CD8-positive, alpha-beta memory T cell (primary cell): Measurements from ENCODE around the gene HOXD10. TPM values are rescaled to one million over a fixed set of nuclear protein-coding genes. Genes with fewer than 3 reads are reported as not detected.

ENCODE experiments used
- CTCF ChIA-PET: fragments of 350-600 bp; sonication (Branson Sonifier 250); formaldehyde crosslinking; loops from one replicate; lab custom pipeline; 2021; ENCODE audit warnings: antibody characterized with exemption; lab: Charles Lee
- POLR2A ChIA-PET: fragments of 350-600 bp; sonication (Branson Sonifier 250); formaldehyde crosslinking; loops from one replicate; lab custom pipeline; 2021; ENCODE audit warnings: antibody characterized with exemption; lab: Charles Lee
- DNase-seq, 5 donors: peaks; one replicate each; pipeline versions ENCODE4 v3.0.0 to v3.0.0-alpha.2; 2020 to 2022; ENCODE audit warnings: mixed read lengths in 1 of 5
- H3K27ac ChIP-seq: one replicate; pipeline ENCODE4 v1.7.0; 2013; ENCODE audit warnings: low read depth, mild to moderate bottlenecking, low read length, moderate library complexity
- H3K27me3 ChIP-seq: 2 replicates; pipeline ENCODE4 v1.7.0; 2013; ENCODE audit warnings: low read length, mild to moderate bottlenecking; ENCODE audit not compliant: insufficient read depth, poor library complexity, severe bottlenecking
- H3K36me3 ChIP-seq: 2 replicates; pipeline ENCODE4 v1.7.0; 2013; ENCODE audit warnings: mild to moderate bottlenecking, low read length, moderate library complexity; ENCODE audit not compliant: insufficient read depth
- H3K4me1 ChIP-seq: 2 replicates; pipeline ENCODE4 v1.7.0; 2013; ENCODE audit warnings: mild to moderate bottlenecking, low read length, moderate library complexity; ENCODE audit not compliant: insufficient read depth
- H3K4me3 ChIP-seq: 2 replicates; pipeline ENCODE4 v1.7.0; 2013; ENCODE audit warnings: mild to moderate bottlenecking, low read length
- H3K9me3 ChIP-seq: 2 replicates; pipeline ENCODE4 v1.7.0; 2013; ENCODE audit warnings: mild to moderate bottlenecking, low read length
- H3K27ac Mint-ChIP-seq, 8 donors: one replicate each; pipeline ENCODE4 v1.8.0; 2020 to 2021; ENCODE audit warnings: mixed read lengths in 8 of 8, mild to moderate bottlenecking in 6 of 8, inconsistent platforms in 3 of 8, moderate library complexity in 3 of 8
- H3K27me3 Mint-ChIP-seq, 2 donors: one replicate each; pipeline ENCODE4 v1.8.0; 2020 to 2021; ENCODE audit warnings: mixed read lengths in 2 of 2, mild to moderate bottlenecking in 1 of 2, moderate library complexity in 1 of 2
- H3K36me3 Mint-ChIP-seq, 3 donors: one replicate each; pipeline ENCODE4 v1.8.0; 2020 to 2021; ENCODE audit warnings: mixed read lengths in 3 of 3, inconsistent platforms in 1 of 3, mild to moderate bottlenecking in 1 of 3
- H3K4me1 Mint-ChIP-seq, 3 donors: one replicate each; pipeline ENCODE4 v1.8.0; 2020 to 2021; ENCODE audit warnings: mixed read lengths in 3 of 3, inconsistent platforms in 1 of 3, mild to moderate bottlenecking in 1 of 3
- H3K4me3 Mint-ChIP-seq, 7 donors: one replicate each; pipeline ENCODE4 v1.8.0; 2020 to 2021; ENCODE audit warnings: mixed read lengths in 7 of 7, mild to moderate bottlenecking in 6 of 7, moderate library complexity in 4 of 7, inconsistent platforms in 2 of 7
- H3K9me3 Mint-ChIP-seq, 5 donors: one replicate each; pipeline ENCODE4 v1.8.0; 2020 to 2022; ENCODE audit warnings: mixed read lengths in 5 of 5, mild to moderate bottlenecking in 3 of 5, moderate library complexity in 2 of 5, inconsistent platforms in 1 of 5
- polyA plus RNA-seq: library from polyadenylated mRNA; unstranded; fragments of 300-500 nt; fragmentation: Illumina TruSeq; gene quantifications from one replicate; pipeline ENCODE4 v1.2.3, GENCODE V29; 2021
- total RNA-seq, 2 experiments: library from RNA; stranded (reverse); gene quantifications; one replicate each; pipeline ENCODE4 v1.2.3, GENCODE V29; 2021

HOXD10 gene
- total and polyA plus RNA-seq, 3 experiments from 2014 or later = not detected

DNA sequence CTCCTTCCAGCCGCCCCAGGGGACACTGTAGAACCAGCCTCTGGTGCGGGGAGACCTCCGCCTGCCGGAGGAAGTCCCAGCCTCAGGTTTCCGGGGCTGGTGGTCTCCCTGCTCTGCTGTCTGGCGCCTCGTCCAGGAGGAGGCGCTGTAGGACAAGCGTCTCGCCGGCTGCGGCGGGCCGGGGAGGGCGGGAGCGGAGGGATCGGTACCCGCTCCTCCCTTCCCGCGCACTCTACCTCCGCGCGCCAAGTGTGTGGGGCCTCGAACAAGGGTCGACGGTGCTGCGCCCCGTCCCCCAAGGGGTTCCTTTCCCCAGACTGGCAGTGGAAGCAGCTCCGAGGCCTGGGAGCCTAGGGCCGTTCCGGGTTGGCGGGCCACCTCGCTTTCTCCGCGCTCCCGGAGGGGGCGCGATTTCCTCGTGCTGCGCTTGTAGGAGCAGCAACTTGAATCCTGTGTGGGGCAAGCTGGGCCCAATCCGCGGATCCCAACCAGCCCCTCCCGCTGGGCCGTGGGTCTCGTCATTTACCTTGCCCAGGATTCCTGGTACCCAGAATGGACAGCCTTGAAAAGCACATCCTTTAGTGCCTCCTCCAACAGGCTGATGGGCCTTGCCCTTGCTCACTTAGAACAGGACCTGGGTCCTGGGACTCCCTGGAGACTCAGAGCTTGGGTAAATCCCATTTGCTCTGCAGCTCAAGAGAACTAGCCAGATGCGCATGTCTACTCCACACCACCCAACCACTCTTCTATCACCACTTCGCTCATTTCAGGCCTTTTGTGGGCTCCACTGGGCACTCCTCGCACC lies 24.1 kb downstream of the HOXD10 start:
- Histone ChIP-seq H3K27ac (no peak overlapping the region), H3K27me3 (peaks cover 85% of the 10 kb centered on the region), H3K4me3 (no peak overlapping the region), H3K36me3 (no peaks in the 10 kb centered on the region), H3K4me1 (peaks cover 28% of the 10 kb centered on the region), H3K9me3 (peaks cover 4% of the 10 kb centered on the region)
- peak; percentile 51 to 76 (median 60) for DNase-seq
- H3K4me3 Mint-ChIP-seq = peak overlapping the region; percentile 12 to 54 (median 33)
- ChIA-PET POLR2A (interaction anchor here (0.6 kb wide), 1 partner anchor 11 kb away, joined by 4 read pairs; the partner anchor contains the start of gene HOXD4), CTCF (interaction anchor here (1.0 to 3.6 kb wide), 6 partner anchors 10 to 414 kb away, joined by 3 to 19 read pairs (median 4); partner anchors contain the start of gene HOXD4)
- H3K9me3 Mint-ChIP-seq = peaks cover 12 to 22% (median 18%) of the 10 kb centered on the region in 5 donors
- peak overlapping the region in 2 of 8 donors; percentile 9 to 18 for H3K27ac Mint-ChIP-seq
- H3K4me1 Mint-ChIP-seq = peaks cover 17 to 33% (median 32%) of the 10 kb centered on the region in 3 donors
- peaks cover 82 to 91% of the 10 kb centered on the region in 2 donors for H3K27me3 Mint-ChIP-seq
- H3K36me3 Mint-ChIP-seq = peaks cover 0 to 2% (median 0%) of the 10 kb centered on the region in 3 donors

DNA sequence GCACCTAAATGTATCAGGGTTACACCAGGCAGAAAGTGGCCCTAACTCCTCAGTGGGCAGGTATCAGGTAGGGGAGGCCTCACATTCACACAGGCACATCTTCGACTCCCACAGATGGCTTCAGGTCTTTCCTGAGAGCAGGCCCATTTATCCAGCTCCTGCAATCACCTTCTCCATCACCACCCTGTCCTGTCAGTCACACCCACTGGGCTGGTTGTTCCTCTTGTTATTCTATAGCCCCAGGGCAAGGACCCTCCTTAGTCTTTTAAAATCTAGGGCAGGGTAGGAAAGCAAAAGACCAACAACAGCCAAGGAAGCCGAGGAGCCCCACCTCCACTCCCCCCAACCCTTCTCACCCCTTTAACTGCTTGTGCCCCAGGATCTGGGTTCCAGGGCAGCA lies 25.7 kb downstream of the HOXD10 start:
- CTCF ChIA-PET = interaction anchor here (1.8 kb wide), 1 partner anchor 15 kb away, joined by 6 read pairs; no protein-coding TSS in a partner anchor
- H3K27ac Mint-ChIP-seq = no peak overlapping the region

DNA sequence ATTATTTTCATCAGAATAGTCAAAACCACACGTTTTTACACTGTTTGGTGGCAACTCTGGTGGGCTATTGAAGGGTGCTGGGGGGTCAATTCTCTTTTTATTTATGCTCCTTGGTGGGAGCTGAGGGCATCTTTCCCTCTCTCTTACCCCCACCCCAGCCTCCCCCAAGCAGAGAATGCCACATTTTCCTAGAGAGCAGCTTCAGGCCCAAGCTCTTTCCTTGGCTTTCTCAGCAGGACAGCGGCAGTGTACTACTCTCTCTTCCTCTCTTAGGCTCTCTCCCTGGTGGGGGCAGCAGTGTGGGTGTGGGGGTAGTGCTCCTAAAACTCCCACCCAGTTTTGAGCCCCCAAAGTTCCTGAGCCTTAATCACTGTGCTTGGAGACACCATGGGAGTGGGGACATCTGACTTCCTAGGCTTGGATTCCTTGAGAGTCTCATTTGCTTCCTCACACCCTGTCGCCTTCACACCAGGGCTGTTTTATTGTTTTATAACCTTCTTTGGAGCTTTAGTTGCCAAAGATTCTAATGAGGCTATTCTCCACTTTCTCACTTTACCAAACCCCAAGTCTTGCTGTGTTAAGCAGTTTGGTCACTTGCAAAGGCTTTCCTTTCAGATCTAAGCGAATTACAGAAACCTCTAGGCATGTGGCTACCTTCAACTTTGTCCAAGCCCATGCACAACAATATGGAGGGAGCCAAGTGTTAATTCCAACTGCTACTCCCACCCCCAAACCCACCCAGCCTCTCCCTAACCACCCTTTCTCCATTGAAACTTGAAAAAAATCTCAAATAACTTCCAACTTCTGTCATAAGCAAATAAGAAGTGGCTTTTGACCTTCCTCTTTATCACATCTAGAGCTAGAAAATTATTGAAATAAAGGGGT lies 28.7 kb downstream of the HOXD10 start:
- peaks cover 7 to 18% (median 14%) of the 10 kb centered on the region in 3 donors for H3K4me1 Mint-ChIP-seq
- peaks cover 76% of the 10 kb centered on the region for H3K27me3 ChIP-seq
- H3K4me3 Mint-ChIP-seq = no peak overlapping the region
- peaks cover 0 to 2% (median 0%) of the 10 kb centered on the region in 3 donors for H3K36me3 Mint-ChIP-seq
- H3K9me3 Mint-ChIP-seq = peaks cover 0 to 5% (median 2%) of the 10 kb centered on the region in 5 donors
- no peak overlapping the region for H3K4me3 ChIP-seq
- no peak overlapping the region for H3K27ac Mint-ChIP-seq
- no peak overlapping the region for H3K27ac ChIP-seq
- CTCF ChIA-PET = interaction anchor here (1.5 to 3.7 kb wide), 2 partner anchors 17 to 18 kb away, joined by 3 to 11 read pairs; no protein-coding TSS in a partner anchor
- peaks cover 79 to 92% of the 10 kb centered on the region in 2 donors for H3K27me3 Mint-ChIP-seq
- H3K36me3 ChIP-seq = no peaks in the 10 kb centered on the region
- no peaks in the 10 kb centered on the region for H3K9me3 ChIP-seq
- DNase-seq = no peak
- POLR2A ChIA-PET = no interaction called here
- H3K4me1 ChIP-seq = peaks cover 7% of the 10 kb centered on the region

More for the DNA sequence above, 25.7 kb downstream of the HOXD10 start:
- Histone ChIP-seq H3K36me3 (no peaks in the 10 kb centered on the region), H3K4me3 (no peak overlapping the region), H3K27ac (no peak overlapping the region), H3K9me3 (peaks cover 4% of the 10 kb centered on the region), H3K27me3 (peaks cover 77% of the 10 kb centered on the region), H3K4me1 (peaks cover 13% of the 10 kb centered on the region)
- H3K36me3 Mint-ChIP-seq = peaks cover 0 to 2% (median 0%) of the 10 kb centered on the region in 3 donors
- H3K4me1 Mint-ChIP-seq = peaks cover 14 to 22% (median 21%) of the 10 kb centered on the region in 3 donors
- H3K4me3 Mint-ChIP-seq = peak overlapping the region in 1 of 7 donors; percentile 13
- peaks cover 9 to 20% (median 18%) of the 10 kb centered on the region in 5 donors for H3K9me3 Mint-ChIP-seq
- POLR2A ChIA-PET = no interaction called here
- H3K27me3 Mint-ChIP-seq = peaks cover 81 to 92% of the 10 kb centered on the region in 2 donors
- DNase-seq = no peak

DNA sequence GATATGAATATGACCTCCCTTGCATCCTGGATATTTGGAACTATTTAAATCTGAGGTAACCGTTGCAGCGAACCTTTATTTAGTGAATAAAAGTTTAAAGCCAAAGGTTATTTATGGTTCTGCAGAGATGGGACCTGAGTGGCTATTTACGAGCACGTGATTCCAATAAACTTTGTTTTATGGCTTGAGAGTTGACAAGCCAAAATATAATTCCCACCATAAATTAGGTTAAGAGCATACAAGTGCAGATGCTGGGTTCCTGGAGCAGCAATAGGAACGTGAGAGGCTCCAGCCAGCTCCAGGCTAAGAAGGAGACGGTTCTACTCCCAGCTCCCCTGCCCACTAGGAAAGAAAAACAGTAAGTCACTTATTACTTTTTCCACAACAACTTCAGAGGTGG lies 29.5 kb downstream of the HOXD10 start:
- H3K27me3 Mint-ChIP-seq = peaks cover 81 to 96% of the 10 kb centered on the region in 2 donors
- Histone ChIP-seq H3K27me3 (peaks cover 78% of the 10 kb centered on the region), H3K4me3 (no peak overlapping the region), H3K4me1 (peaks cover under 1% of the 10 kb centered on the region), H3K27ac (no peak overlapping the region), H3K36me3 (no peaks in the 10 kb centered on the region), H3K9me3 (no peaks in the 10 kb centered on the region)
- ChIA-PET POLR2A (no interaction called here), CTCF (interaction anchor here (3.7 kb wide), 1 partner anchor 19 kb away, joined by 11 read pairs; no protein-coding TSS in a partner anchor)
- H3K36me3 Mint-ChIP-seq = peaks cover 0 to 2% (median 0%) of the 10 kb centered on the region in 3 donors
- DNase-seq = no peak
- no peak overlapping the region for H3K4me3 Mint-ChIP-seq
- H3K27ac Mint-ChIP-seq = no peak overlapping the region
- H3K4me1 Mint-ChIP-seq = peaks cover 4 to 14% (median 12%) of the 10 kb centered on the region in 3 donors
- H3K9me3 Mint-ChIP-seq = peaks cover 0 to 5% (median 3%) of the 10 kb centered on the region in 5 donors

DNA sequence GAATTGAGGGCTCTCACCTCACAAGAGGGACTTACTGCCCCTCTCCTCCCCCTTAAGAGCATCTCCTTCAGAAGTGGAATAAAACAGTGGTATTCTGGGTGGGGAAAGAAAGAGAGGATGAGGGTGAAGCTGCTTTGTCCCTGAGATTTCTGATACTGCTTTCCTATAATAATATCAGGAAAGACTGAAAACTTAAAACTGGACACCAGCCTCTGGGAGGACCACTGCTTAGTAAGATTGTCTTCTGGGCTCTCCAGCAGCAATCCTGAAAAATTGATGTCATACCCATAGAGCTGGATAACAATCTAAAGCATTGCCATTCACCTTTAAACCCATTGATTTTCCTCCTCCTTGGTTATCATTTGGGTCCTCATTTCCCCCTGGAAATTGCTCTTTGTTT lies 30.1 kb downstream of the HOXD10 start:
- CTCF ChIA-PET = interaction anchor here (3.7 kb wide), 1 partner anchor 20 kb away, joined by 11 read pairs; no protein-coding TSS in a partner anchor
- H3K27me3 Mint-ChIP-seq = peaks cover 81 to 95% of the 10 kb centered on the region in 2 donors
- Histone ChIP-seq H3K4me1 (no peaks in the 10 kb centered on the region), H3K4me3 (no peak overlapping the region), H3K27ac (no peak overlapping the region), H3K36me3 (no peaks in the 10 kb centered on the region), H3K27me3 (peaks cover 78% of the 10 kb centered on the region), H3K9me3 (no peaks in the 10 kb centered on the region)
- peaks cover 0 to 5% (median 0%) of the 10 kb centered on the region in 5 donors for H3K9me3 Mint-ChIP-seq
- peaks cover 0 to 2% (median 0%) of the 10 kb centered on the region in 3 donors for H3K36me3 Mint-ChIP-seq
- POLR2A ChIA-PET = no interaction called here
- H3K4me3 Mint-ChIP-seq = no peak overlapping the region
- H3K4me1 Mint-ChIP-seq = peaks cover 2 to 9% (median 6%) of the 10 kb centered on the region in 3 donors
- DNase-seq = no peak
- H3K27ac Mint-ChIP-seq = no peak overlapping the region

DNA sequence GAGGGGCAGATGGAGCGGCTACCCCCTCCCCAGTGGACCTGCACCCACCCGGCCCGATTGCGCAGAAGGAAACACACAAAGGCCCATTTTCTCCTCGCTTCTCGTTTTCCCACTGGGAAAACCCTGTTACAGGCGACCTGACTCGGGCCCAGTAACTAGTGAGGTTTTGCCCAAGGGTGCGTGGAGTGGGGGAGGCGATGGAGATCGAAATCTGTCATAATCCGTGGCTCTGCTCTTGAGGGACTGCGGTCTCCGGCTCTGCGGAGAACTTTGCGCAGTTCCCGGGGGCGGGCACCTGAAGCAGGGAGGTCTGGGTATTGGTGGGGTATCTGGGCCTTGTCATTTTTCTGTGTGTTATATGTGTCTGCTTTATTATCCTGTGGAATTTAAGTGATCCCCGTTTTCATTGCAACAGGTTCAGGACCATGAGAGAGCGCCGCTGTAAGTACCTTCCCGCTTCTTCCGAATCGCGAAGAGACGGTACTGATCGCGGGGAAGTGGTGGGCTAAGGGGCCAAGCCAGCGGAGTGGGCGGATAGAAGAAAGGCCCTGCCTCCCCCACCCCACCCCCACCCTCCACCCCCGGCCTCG lies 30.7 kb downstream of the HOXD10 start:
- no peaks in the 10 kb centered on the region for H3K4me1 ChIP-seq
- Mint-ChIP-seq H3K36me3 (peaks cover 0 to 2% (median 0%) of the 10 kb centered on the region in 3 donors), H3K4me3 (no peak overlapping the region), H3K9me3 (peaks cover 0 to 5% (median 0%) of the 10 kb centered on the region in 5 donors), H3K27ac (peak overlapping the region in 1 of 8 donors; percentile 56), H3K4me1 (peaks cover 2 to 9% (median 6%) of the 10 kb centered on the region in 3 donors), H3K27me3 (peaks cover 76 to 89% of the 10 kb centered on the region in 2 donors)
- ChIA-PET CTCF (interaction anchor here (3.7 kb wide), 1 partner anchor 20 kb away, joined by 11 read pairs; no protein-coding TSS in a partner anchor), POLR2A (no interaction called here)
- no peaks in the 10 kb centered on the region for H3K9me3 ChIP-seq
- H3K4me3 ChIP-seq = no peak overlapping the region
- DNase-seq = no peak
- H3K27ac ChIP-seq = no peak overlapping the region
- no peaks in the 10 kb centered on the region for H3K36me3 ChIP-seq
- peaks cover 77% of the 10 kb centered on the region for H3K27me3 ChIP-seq

DNA sequence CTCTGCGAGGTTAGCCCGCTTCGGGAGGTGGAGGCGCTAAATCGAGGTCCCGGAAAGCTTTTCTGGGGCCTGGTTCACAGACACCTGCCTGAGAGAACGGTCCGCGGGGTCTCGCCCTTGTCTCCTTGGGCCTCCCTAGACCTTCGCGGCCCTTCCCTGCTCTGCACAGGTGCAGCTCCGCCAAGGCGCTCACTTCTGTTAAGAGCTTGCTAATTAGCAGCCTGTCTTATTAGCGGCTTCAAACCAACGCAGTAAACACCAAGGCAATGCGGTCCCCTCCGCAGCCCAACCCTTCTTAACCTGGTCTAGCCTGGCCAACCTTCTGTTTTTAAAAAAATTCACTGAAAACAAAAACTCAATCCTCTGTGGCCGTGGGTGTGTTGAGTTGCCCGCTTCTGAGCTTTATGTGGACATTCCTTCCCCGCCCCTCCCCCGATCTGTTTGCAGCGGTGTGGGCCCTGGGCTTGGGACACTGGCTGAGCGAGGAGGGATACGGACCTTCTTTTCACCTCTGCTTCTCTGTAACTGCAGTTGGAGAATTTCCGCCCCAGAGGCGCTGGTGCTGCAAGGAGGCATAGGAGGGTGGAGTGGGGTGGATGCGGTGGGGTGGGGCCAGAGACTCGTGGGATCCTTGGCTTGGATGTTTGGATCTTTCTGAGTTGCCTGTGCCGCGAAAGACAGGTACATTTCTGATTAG lies 31.4 kb downstream of the HOXD10 start:
- H3K27me3 ChIP-seq = peaks cover 71% of the 10 kb centered on the region
- H3K27ac ChIP-seq = no peak overlapping the region
- no peaks in the 10 kb centered on the region for H3K36me3 ChIP-seq
- peaks cover 0 to 2% (median 0%) of the 10 kb centered on the region in 3 donors for H3K36me3 Mint-ChIP-seq
- ChIA-PET CTCF (no interaction called here), POLR2A (no interaction called here)
- peaks cover 76 to 91% of the 10 kb centered on the region in 2 donors for H3K27me3 Mint-ChIP-seq
- no peaks in the 10 kb centered on the region for H3K9me3 ChIP-seq
- no peak overlapping the region for H3K27ac Mint-ChIP-seq
- H3K4me3 ChIP-seq = no peak overlapping the region
- H3K4me1 Mint-ChIP-seq = peaks cover 2 to 9% (median 6%) of the 10 kb centered on the region in 3 donors
- peaks cover 0 to 5% (median 0%) of the 10 kb centered on the region in 5 donors for H3K9me3 Mint-ChIP-seq
- H3K4me1 ChIP-seq = no peaks in the 10 kb centered on the region
- no peak for DNase-seq
- H3K4me3 Mint-ChIP-seq = no peak overlapping the region
